Urinary bladder (tissue), 4 donors: ENCODE measurements around the gene USP15. TPM values are rescaled to one million over a fixed set of nuclear protein-coding genes. Genes with fewer than 3 reads are reported as not detected.

ENCODE experiments used
- DNase-seq: peaks from one replicate; pipeline ENCODE4 v3.0.0-alpha.2; 2015; ENCODE audit errors: extremely low spot score
- H3K27ac ChIP-seq: one replicate; pipeline ENCODE4 v1.5.1; 2013; ENCODE audit warnings: low read depth, mild to moderate bottlenecking, moderate library complexity
- H3K36me3 ChIP-seq: one replicate; pipeline ENCODE4 v1.6.1; 2013; ENCODE audit warnings: mild to moderate bottlenecking, moderate library complexity; ENCODE audit not compliant: insufficient read depth
- H3K4me1 ChIP-seq: one replicate; pipeline ENCODE4 v1.6.1; 2013; ENCODE audit warnings: mild to moderate bottlenecking, moderate library complexity; ENCODE audit not compliant: insufficient read depth
- H3K4me3 ChIP-seq: one replicate; pipeline ENCODE4 v1.5.1; 2013; ENCODE audit warnings: low read depth, low read length
- WGBS: extraction: QIAGEN DNeasy Blood & Tissue Kit; methylation state at CpG from one replicate; pipeline ENCODE4 v1.1.7; 2013; 5-methylcytosine and 5-hydroxymethylcytosine counted together
- polyA plus RNA-seq: library from polyadenylated mRNA; stranded (reverse); fragments of 200-250 nt; gene quantifications from one replicate; pipeline ENCODE4 v1.2.3, GENCODE V29; 2013
- total RNA-seq: library from RNA; depleted of rRNA; stranded (reverse); fragments of >200 nt; gene quantifications from one replicate; pipeline ENCODE4 v1.2.3, GENCODE V29; 2014
- donor health status: healthy with polysubstance abuse.
- donor health status: healthy.

Gene USP15
- total and polyA plus RNA-seq, 2 donors, result 31.9 to 135 TPM

DNA sequence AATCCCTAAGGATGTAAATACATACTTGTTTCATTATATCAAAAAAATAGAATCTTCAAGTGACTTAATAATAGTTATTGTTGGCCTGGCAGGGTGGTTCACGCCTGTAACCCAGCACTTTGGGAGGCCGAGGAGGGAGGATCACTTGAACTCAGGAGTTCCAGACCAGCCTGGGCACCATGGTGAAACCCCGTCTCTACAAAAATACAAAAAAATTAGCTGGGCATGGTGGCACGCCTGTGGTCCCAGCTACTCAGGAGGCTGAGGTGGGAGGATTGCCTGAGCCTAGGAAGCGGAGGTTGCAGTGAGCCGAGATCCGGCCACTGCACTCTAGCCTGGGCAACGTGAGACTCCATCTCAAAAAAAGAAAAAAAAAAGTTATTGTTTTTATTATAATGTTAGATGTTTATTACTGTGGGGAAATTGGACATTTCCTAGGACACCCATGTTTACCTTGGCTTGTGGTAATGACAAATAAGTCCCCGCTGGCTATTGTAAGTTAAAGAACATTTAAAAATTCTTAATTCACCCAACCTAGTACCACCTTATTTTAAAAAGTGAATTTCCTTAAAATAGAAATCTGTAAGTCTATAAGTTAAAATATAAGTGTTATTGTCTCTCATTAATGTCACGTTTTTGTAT lies 1.8 kb downstream of the USP15 start:
- H3K4me3 ChIP-seq, result no peak overlapping the region
- no peak for DNase-seq
- no peak overlapping the region for H3K27ac ChIP-seq
- 89% methylated on average over 10 of the region's 10 CpGs for WGBS
- no peaks in the 10 kb centered on the region for H3K36me3 ChIP-seq
- peaks cover 3% of the 10 kb centered on the region for H3K4me1 ChIP-seq

DNA sequence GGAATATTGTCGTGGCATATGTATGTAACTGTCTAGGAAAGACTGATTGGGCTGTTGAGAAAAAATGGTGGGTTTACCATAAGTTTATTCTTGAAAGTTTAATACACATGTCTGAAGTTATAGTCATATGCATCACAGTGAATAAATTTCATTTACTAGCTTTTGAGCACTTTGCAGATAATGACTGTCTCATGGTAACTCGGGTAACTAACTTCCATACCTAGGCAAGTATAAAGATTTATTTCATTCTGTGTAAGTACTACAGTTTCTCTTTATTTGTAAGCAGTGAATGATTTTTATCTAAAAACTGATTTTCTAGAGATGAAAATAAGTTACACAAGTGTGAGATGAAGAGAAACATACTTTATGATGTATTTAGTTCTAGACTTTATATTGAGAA lies 3.0 kb downstream of the USP15 start:
- no peak overlapping the region for H3K27ac ChIP-seq
- DNase-seq, result no peak
- peaks cover 3% of the 10 kb centered on the region for H3K4me1 ChIP-seq
- 75% methylated on average over 2 of the region's 2 CpGs for WGBS
- H3K4me3 ChIP-seq, result no peak overlapping the region
- no peaks in the 10 kb centered on the region for H3K36me3 ChIP-seq

DNA sequence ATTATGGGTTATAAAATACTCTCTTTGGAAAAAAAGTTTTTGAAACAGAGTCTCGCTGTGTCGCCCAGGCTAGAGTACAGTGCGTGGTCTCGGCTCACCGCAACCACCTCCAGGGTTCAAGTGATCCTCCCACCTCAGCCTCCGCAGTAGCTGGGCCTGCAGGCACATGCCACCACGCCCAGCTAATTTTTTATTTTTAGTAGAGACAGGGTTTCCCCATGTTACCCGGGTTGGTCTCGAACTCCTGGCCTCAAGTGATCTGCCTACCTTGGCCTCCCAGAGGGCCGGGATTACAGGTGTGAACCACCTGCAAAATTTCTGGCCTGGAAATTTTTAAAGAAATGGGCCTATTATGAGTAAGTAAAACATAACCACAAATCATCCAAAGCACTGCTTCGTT lies 3.8 kb downstream of the USP15 start:
- Histone ChIP-seq H3K4me3 (no peak overlapping the region), H3K4me1 (peaks cover 4% of the 10 kb centered on the region)
- 91% methylated on average over 11 of the region's 11 CpGs for WGBS

DNA sequence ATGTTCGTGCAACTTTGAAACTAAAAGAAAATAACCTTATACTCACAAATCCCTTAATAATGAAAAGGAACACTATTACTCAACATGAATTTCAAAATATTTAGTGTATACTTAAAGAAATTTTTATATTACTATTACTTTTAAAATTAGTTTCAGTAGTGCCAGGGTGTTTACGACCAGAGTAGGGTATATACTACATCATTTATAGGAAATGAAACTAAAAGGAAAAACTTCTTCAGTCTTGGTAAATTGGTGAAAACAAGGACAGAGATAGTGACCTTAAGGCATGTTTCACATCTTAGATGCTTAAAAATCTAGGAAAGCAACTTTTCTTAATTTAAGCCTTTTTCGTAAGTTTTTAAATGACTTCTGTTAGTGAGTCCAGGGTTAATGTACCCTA lies 4.5 kb downstream of the USP15 start:
- peaks cover 5% of the 10 kb centered on the region for H3K4me1 ChIP-seq
- WGBS, result 87% methylated on average over 3 of the region's 3 CpGs
- H3K4me3 ChIP-seq, result no peak overlapping the region
- no peaks in the 10 kb centered on the region for H3K36me3 ChIP-seq
- no peak overlapping the region for H3K27ac ChIP-seq
- no peak for DNase-seq

More for the DNA sequence above, 3.8 kb downstream of the USP15 start:
- Histone ChIP-seq H3K36me3 (no peaks in the 10 kb centered on the region), H3K27ac (no peak overlapping the region)
- no peak for DNase-seq

DNA sequence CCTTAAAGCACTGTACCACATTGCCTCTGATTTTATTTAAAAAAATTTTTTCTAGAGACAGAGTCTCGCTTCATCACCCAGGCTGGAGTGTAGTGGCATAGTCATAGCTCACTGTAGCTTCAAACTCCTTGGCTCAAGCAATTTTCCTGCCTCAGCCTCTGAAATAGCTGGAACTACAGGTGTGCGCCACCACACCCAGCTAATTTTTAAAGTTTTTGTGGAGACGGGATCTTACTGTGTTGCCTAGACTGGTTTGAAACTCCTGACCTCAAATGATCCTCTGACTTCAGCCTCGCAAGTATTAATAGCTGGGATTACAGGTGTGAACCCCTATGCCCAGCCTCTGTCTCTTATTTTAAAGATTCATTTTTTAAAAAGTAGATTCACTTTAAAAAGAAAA lies 5.3 kb downstream of the USP15 start:
- Histone ChIP-seq H3K4me1 (peaks cover 5% of the 10 kb centered on the region), H3K4me3 (no peak overlapping the region), H3K36me3 (no peaks in the 10 kb centered on the region), H3K27ac (no peak overlapping the region)
- DNase-seq, result no peak
- 94% methylated on average over 4 of the region's 4 CpGs for WGBS

DNA sequence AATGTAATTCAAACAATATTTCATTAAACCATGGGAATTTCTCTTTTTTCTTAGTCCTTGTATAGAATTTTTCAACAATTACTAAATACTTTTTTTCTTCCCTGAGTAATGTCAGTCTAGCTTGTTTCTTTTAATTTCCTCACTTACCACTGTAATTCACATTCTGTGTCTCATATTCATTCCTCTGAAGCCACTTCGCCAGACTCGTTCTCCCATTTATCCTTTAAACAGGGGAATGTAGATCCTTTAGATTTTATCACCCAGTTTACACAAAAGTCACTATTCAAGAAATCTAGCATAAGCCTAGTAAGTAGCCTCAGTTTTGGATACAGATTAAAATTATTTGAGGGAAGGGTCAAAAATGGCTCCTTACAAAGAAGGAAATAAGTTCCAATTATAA lies 6.8 kb downstream of the USP15 start:
- no peak for DNase-seq
- WGBS, result 70% methylated on average over 2 of the region's 2 CpGs
- Histone ChIP-seq H3K36me3 (no peaks in the 10 kb centered on the region), H3K4me3 (no peak overlapping the region), H3K4me1 (peaks cover 5% of the 10 kb centered on the region), H3K27ac (no peak overlapping the region)

DNA sequence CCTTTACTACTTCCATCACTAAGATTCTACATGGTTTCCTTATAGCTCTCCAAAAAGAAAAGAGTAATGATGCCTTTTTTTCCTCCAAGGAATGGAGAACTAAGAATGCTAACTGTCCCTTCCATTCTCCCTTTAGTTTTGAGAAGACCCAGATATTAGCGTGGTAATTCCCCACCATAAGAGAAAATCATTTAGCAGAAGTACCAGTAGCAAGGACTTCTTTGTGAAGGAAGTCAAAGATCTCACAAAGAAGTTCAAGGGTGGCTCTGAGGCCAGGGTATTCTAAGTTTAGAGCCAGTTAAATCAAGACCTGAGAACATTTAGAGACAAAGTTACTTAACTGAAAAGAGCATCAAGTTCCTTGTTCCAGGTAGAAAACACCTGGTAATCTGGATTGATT lies 7.3 kb downstream of the USP15 start:
- H3K4me3 ChIP-seq, result no peak overlapping the region
- DNase-seq, result no peak
- peaks cover 5% of the 10 kb centered on the region for H3K4me1 ChIP-seq
- no peaks in the 10 kb centered on the region for H3K36me3 ChIP-seq
- WGBS, result 72% methylated on average over 1 of the region's 1 CpG
- no peak overlapping the region for H3K27ac ChIP-seq

DNA sequence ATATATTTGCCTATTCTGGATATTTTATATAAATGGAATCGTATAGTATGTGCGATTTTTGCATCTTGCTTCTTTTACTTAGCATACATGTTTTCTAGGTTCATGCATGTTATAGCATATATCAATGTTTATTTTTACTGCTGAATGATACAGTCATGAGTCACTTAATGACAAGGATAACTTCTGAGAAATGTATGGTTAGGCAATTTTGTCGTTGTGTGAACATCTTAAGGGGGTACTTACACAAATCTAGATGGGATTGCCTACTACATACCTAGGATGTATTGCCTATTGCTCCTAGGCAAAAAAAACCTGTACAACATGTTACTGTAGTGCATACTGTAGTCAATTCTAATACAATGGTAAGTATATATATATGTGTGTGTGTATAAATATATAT lies 8.8 kb downstream of the USP15 start:
- Histone ChIP-seq H3K4me1 (peaks cover 4% of the 10 kb centered on the region), H3K36me3 (no peaks in the 10 kb centered on the region), H3K4me3 (no peak overlapping the region), H3K27ac (no peak overlapping the region)
- WGBS, result 83% methylated on average over 3 of the region's 3 CpGs
- no peak for DNase-seq

DNA sequence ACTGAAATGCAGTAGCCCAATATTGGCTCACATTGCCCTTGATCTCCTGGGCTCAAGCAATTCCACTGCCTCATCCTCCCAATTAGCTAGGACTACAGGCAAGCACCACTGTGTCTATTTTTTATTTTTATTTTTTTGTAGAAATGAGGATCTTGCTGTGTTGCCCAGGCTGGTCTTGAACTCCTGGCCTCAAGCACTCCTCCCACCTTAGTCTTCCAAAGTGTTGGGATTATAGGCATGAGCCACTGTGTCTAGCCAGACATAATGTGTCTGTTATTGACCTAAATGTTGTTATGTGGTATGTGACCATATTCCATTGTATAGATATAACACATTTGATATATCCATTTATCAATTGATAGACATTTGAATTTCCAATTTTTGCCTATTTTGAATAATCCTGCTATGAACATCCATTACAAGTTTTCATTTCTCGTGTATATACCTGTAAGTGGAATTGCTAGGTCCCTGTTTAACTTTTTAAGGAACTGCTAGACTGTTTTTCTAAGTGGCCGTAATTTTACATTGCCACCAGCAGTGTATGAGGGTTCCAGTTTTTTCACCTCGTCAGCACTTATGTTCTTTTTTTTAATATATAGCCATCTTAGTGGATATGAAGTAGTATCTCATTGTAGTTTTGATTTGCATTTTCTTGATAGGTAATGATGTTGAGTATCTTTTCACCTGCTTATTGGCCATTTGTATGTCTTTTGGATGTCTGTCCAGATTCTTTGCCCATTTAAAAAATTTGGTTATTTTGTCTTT lies 9.4 kb downstream of the USP15 start:
- Histone ChIP-seq H3K4me1 (peaks cover 2% of the 10 kb centered on the region), H3K27ac (no peak overlapping the region), H3K36me3 (no peaks in the 10 kb centered on the region), H3K4me3 (no peak overlapping the region)
- DNase-seq, result no peak
- 92% methylated on average over 3 of the region's 3 CpGs for WGBS

DNA sequence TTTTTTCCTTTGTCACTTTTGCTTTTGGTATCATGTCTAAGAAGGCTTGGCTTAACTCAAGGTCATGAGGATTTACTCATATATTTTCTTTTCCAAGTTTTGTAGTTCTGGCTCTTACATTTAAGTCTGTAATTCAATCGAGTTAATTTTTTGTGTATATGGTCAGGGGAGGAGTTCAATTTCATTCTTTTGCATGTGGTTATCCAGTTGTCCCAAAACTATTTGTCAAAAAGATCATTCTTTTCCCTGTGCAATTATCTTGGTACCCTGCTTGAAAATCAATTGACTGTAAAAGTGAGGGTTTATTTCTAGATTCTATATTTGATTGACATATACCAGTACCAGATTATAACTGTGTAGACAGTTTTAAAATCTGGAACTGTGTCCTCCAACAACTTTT lies 10.2 kb downstream of the USP15 start:
- no peak overlapping the region for H3K4me3 ChIP-seq
- WGBS, result 49% methylated on average over 1 of the region's 1 CpG
- H3K36me3 ChIP-seq, result no peaks in the 10 kb centered on the region

DNA sequence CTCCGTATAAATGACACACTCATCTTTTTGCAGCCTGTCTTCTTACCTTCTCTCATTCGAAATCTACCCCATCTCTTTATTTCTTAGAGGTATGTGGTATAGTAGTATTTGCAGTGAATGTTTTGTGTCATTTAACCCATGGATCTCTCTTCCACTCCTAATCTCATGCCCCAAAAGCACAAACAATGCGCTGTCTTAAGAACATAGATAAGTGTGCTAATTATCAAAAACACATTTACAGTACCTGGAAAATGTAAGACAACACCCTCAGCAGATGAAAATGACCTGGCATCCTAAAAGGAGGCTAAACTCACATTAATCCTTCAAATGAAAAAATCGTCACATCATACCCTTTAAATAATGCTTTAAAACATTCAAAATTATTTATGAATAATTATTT lies 10.7 kb downstream of the USP15 start:
- no peak overlapping the region for H3K27ac ChIP-seq
- WGBS, result 65% methylated on average over 4 of the region's 4 CpGs

More for the DNA sequence above, 10.2 kb downstream of the USP15 start:
- no peak for DNase-seq
- Histone ChIP-seq H3K27ac (no peak overlapping the region), H3K4me1 (peaks cover 2% of the 10 kb centered on the region)

DNA sequence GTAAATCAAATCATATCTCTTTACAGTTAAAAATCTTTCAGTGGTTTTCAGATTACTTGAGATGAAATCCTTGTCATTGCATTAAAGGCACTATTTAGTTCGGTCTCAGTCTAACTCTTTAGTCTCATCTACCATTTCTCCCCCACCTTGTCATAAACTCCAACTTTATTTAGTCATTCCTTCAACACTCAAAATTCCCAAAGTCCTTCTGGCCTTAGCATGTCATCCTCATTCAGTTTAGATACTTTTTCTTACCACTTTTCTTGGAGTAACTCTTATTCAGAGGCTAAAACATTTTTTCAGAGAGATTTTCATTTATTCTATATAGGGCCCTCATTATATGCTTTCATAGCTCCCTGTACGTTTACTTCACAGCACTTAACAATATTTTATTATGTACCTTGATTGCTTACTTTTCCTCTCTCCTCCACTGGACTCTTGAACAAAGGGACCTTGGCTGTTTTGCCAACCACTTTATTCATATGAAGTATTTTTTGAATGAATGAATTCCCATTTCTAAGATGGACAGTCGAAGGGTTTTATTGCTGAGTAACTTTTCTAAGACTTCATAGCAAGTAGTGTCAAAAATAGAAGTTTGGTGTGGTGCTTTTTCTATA lies 12.8 kb downstream of the USP15 start:
- no peak overlapping the region for H3K27ac ChIP-seq
- no peaks in the 10 kb centered on the region for H3K36me3 ChIP-seq
- WGBS, result 69% methylated on average over 3 of the region's 3 CpGs
- no peak for DNase-seq
- peaks cover 2% of the 10 kb centered on the region for H3K4me1 ChIP-seq
- no peak overlapping the region for H3K4me3 ChIP-seq

More for the DNA sequence above, 10.7 kb downstream of the USP15 start:
- no peak for DNase-seq
- no peaks in the 10 kb centered on the region for H3K36me3 ChIP-seq
- H3K4me1 ChIP-seq, result peaks cover 2% of the 10 kb centered on the region
- no peak overlapping the region for H3K4me3 ChIP-seq

DNA sequence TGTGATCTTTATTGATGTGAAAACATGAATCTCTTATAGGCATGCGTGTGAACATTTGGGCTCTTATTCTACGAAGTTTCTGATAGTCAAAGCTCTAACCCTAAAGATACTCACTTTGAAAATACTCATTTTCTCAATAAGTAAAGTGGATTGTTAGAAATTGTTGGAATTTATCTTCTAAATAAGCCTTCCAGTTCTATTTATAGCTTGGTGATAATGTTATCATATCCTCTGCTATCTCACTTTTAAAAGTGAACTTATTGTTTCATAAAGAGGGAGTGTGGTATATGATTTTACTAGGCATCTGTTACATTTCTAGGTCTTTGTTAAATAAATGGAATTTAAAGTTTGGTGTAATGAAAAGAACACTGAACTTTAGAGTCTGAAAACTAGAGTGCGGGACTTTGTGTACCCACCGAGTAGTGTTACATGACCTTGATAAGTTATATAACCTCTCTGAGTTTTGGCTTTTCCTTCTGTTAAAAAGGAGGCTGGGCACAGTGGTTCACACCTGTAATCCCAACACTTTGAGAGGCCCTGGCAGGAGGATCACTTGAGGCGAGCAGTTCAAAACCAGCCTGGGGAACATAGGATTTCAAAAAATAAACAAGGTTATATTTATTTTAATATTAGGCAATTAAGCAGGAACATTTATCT lies 13.6 kb downstream of the USP15 start:
- 60% methylated on average over 5 of the region's 5 CpGs for WGBS
- Histone ChIP-seq H3K27ac (no peak overlapping the region), H3K36me3 (no peaks in the 10 kb centered on the region), H3K4me3 (no peak overlapping the region), H3K4me1 (peaks cover 2% of the 10 kb centered on the region)
- DNase-seq, result no peak

DNA sequence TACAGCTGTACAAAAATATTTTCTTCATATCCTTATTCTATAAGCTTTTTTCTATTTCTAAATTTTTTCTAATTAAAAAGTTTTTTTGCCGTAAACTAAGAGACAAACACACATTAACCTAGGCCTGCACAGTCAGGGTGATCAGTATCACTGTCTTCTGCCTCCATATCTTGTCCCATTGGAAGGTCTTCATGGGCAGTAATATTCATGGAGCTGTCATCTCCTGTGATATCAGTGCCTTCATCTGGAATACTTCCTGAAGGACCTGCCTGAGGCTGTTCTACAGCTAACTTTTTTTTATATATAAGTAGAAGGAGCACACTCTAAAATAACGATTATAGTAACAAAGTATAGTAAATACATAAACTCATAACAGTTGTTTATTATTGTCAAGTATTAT lies 17.8 kb downstream of the USP15 start:
- 91% methylated on average over 2 of the region's 2 CpGs for WGBS
- H3K4me1 ChIP-seq, result no peaks in the 10 kb centered on the region

More for the DNA sequence above, 17.8 kb downstream of the USP15 start:
- Histone ChIP-seq H3K4me3 (no peak overlapping the region), H3K36me3 (no peaks in the 10 kb centered on the region), H3K27ac (no peak overlapping the region)
- no peak for DNase-seq
